Tibial artery (tissue), 4 donors: ENCODE results near the gene ELAPOR1.

ENCODE experiments used
- DNase-seq, 2 donors: peaks; one replicate each; pipeline ENCODE4 v3.0.0-alpha.2; 2019
- H3K27ac ChIP-seq, 2 donors: fragments of 200-600 bp; sonication (generic) in 1 of 2; 1 replicate in 1 of 2; 2 replicates in 1 of 2; pipeline ENCODE4 v1.5.1; 2018 to 2019; ENCODE audit warnings: mild to moderate bottlenecking in 1 of 2
- H3K27me3 ChIP-seq, 2 donors: fragments of 200-600 bp; sonication (generic) in 1 of 2; one replicate each; pipeline versions ENCODE4 v1.5.1 to v1.6.0; 2016 to 2019
- H3K36me3 ChIP-seq, 3 donors: fragments of 200-600 bp; sonication (generic) in 2 of 3; one replicate each; pipeline ENCODE4 v1.5.1; 2016 to 2019; ENCODE audit warnings: mild to moderate bottlenecking in 2 of 3
- H3K4me1 ChIP-seq, 4 donors: fragments of 200-600 bp; sonication (generic) in 2 of 4; 1 replicate in 3 of 4; 2 replicates in 1 of 4; pipeline ENCODE4 v1.5.1; 2016 to 2019
- H3K4me3 ChIP-seq, 2 donors: fragments of 200-600 bp; sonication (generic) in 1 of 2; 1 replicate in 1 of 2; 2 replicates in 1 of 2; pipeline ENCODE4 v1.5.1; 2018 to 2019; ENCODE audit warnings: mild to moderate bottlenecking in 2 of 2
- H3K9me3 ChIP-seq, 3 donors: fragments of 200-600 bp; sonication (generic) in 1 of 3; one replicate each; pipeline ENCODE4 v1.5.1; 2016 to 2019
- intact Hi-C: fragments of 100-400 bp; cut with DNase I; formaldehyde crosslinking; loops from one replicate; pipeline ENCODE4 v1.15.0; 2023; ENCODE audit warnings: low total_unique reads
- TF ChIP-seq, protein P1 (sequence below), 2 experiments: fragments of 200-600 bp in 1 of 2; fragments of 450-650 bp in 1 of 2; IDR thresholded peaks; one replicate each; pipeline ENCODE4 v1.5.1; 2017 to 2019; ENCODE audit warnings: antibody characterized with exemption in 2 of 2, mild to moderate bottlenecking in 1 of 2, moderate library complexity in 1 of 2

ELAPOR1 gene

DNA sequence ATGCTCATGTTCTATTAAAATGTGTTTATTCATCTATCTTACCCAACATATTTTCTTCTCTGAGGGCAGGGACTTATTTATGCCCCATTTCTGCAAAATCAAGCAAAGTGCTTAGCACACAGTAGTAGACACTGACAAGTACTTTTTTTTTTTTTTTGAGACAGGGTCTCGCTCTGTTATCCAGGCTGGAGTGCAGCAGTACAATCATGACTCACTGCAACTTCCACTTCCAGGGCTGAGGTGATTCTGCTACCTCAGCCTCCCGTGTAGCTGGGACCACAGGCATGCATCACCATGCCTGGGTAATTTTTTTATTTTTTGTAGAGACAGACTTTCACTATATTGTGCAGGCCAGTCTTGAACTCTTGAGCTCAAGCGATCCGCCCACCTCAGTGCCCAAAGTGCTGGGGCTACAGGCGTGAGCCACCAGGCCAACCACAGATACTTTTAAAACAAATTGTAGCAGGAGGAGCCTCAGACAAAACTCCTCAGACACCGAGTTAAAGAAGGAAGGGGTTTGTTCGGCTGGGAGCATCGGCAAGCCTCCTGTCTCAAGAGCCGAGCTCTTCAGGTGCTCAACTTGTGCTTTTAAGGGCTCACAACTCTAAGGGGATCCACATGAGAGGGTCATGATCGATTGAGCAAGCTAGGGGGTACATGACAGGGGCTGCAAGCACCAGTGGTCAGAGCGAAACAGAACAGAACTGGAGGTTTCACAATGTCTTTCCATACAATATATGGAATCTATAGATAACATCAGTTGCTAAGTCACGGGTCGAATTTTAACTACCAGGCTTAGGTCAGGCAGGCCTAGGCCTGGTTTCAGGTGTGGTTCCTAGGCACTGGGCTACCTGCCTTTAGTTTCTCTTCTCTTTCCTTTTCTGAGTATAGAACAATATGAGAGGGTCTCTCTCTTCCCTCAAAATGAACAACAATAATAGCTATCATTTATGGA, 29.1 kb upstream of the ELAPOR1 start:
- no peaks in the 10 kb centered on the region for H3K27me3 ChIP-seq
- DNase-seq: no peak
- no peaks in the 10 kb centered on the region for H3K36me3 ChIP-seq
- peaks cover 0 to 5% (median 2%) of the 10 kb centered on the region in 4 donors for H3K4me1 ChIP-seq
- H3K9me3 ChIP-seq: no peaks in the 10 kb centered on the region
- no peak overlapping the region for H3K4me3 ChIP-seq
- intact Hi-C loops: no loop called here
- no peak overlapping the region for H3K27ac ChIP-seq
- TF ChIP-seq, protein P1, sequence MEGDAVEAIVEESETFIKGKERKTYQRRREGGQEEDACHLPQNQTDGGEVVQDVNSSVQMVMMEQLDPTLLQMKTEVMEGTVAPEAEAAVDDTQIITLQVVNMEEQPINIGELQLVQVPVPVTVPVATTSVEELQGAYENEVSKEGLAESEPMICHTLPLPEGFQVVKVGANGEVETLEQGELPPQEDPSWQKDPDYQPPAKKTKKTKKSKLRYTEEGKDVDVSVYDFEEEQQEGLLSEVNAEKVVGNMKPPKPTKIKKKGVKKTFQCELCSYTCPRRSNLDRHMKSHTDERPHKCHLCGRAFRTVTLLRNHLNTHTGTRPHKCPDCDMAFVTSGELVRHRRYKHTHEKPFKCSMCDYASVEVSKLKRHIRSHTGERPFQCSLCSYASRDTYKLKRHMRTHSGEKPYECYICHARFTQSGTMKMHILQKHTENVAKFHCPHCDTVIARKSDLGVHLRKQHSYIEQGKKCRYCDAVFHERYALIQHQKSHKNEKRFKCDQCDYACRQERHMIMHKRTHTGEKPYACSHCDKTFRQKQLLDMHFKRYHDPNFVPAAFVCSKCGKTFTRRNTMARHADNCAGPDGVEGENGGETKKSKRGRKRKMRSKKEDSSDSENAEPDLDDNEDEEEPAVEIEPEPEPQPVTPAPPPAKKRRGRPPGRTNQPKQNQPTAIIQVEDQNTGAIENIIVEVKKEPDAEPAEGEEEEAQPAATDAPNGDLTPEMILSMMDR (IDR thresholded peaks at IDR 0.05): no peak

DNA sequence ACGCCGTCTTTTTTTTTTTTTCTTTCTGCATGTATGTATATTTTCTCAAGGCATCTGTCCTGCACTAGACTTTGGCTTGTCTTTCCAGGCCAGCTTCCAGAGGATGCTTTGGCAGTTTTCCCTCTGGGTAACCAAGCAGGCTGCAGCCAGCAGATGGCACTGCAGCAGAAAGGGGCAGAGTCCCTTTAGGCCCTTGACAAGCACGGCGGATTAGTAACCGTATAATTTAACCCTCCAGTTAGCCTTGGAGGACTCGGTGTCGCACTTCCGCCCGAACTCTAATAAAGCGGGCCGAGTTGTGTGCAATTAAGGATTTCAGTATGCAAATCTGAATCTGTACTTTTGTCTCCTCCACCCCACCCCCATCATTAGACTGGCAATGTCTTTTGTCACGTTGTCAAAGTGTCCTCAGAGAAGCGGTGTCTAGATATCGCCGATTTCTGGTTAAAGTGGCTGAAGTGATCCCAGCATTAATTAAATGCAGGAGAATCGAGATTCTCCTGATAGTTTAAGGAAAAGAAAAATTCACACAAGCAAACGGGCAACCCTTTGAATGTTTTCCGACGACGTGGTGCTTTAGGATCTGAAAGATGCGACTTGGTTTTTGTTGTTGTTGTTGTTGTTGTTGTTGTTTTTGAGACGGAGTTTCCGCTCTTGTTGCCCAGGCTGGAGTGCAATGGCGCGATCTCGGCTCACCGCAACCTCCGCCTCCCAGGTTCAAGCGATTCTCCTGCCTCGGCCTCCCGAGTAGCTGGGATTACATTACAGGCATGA, 24.5 kb upstream of the ELAPOR1 start:
- Histone ChIP-seq H3K4me1 (peaks cover 0 to 36% (median 21%) of the 10 kb centered on the region in 4 donors), H3K27me3 (no peaks in the 10 kb centered on the region), H3K9me3 (no peaks in the 10 kb centered on the region), H3K4me3 (peak overlapping the region; percentile 75 to 83), H3K27ac (peak overlapping the region; percentile 94 to 96), H3K36me3 (peaks cover 11 to 18% (median 17%) of the 10 kb centered on the region in 3 donors)
- no peak for DNase-seq
- TF ChIP-seq, protein P1 (IDR thresholded peaks at IDR 0.05): peak in 1 of 2 experiments; percentile 35
- intact Hi-C loops: loop anchor here (10.0 kb wide), 1 partner anchor 125 kb away; the partner anchor contains the start of gene CLCC1

DNA sequence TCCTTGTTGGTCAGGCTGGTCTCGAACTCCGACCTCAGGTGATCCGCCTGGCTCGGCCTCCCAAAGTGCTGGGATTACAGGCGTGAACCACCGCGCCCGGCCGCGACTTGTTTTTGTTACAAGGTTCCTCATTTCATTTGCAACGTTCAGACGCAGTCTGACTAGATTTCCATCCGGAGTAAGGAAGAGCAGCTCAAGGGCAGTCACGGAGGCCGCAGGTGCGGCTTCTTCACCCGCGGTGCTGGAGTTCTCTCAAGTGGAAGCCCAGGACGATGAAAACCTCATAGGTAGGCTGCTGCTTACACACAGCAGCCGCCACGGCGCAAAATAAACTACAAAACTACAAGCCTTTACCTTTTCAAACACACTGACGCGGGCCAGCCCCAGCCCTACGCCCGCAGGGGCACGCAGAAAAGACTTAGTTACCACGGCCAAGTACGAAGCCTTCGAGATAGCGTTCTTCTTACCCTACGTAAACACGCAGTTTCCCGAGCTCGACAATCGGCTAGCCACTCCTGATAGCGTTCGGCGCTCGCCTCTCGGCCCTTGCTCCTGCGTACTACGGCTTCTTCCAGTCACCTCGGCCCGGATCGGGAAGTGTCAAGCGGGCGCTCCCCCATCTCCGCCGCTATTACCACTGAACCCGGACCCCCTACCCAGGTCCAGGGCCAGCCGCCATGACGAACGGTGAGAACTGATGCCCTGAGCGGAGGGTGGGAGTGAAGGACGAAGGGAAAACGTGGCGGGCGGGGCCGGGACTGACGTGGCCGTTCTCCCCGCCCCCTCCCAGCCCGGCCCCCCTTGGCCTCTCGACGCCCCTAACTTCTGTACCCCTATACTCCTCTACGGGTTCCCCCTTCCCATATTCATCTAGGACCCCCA, 23.5 kb upstream of the ELAPOR1 start, which contains the start of gene TMEM167B:
TSS of gene TMEM167B (plus strand) at position 569 of the 882 bp plus-strand sequence. CDS start at position 678, 109 bp downstream.
- no peaks in the 10 kb centered on the region for H3K9me3 ChIP-seq
- H3K4me3 ChIP-seq: peak within 1 kb of the TSS; percentile 75 to 83
- intact Hi-C loops: loop anchor here (10.0 kb wide), 1 partner anchor 126 kb away; the partner anchor contains the start of gene CLCC1
- H3K27ac ChIP-seq: peak within 1 kb of the TSS; percentile 94 to 96
- H3K36me3 ChIP-seq: peaks cover 13 to 25% (median 24%) of the 10 kb centered on the region in 3 donors
- peak; percentile 91 to 94 for DNase-seq
- H3K4me1 ChIP-seq: peaks cover 0 to 39% (median 23%) of the 10 kb centered on the region in 4 donors
- H3K27me3 ChIP-seq: no peaks in the 10 kb centered on the region
- TF ChIP-seq, protein P1 (IDR thresholded peaks at IDR 0.05): no peak

DNA sequence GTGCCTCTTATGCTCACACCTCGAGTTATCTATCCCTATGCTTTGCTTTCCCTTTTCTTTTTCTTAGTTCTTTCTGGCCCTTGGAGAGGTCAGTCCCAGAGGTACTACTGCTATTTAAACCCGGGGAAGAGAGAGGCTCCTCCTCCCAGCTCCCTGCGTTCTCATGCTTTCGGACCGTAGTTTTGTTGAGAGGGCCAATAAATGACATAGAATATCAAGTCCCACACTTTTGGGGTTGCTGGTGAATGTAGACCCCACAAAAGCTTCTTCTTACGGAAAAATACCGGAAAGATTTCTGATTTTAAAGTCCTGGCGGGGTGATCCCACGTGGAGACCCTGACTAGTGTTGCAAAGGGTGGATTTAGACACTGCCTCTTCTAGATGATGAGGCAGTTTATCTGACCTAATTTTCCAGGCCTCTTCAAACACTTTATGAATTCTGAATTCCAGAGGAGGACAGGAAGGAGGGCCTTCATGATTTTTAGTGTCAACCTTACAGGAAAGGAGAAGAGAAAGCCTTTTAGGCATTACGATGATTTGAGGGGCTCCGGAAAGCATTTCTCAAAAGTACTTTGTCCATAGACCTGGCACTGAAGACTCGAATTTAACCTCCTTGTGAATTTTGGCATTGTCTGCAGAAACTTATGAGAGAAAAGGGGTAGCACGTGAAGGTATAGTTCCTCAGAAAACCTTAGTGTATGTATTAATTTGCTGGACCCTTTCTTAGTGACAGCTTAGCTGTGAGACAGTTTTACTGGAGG, 22.7 kb upstream of the ELAPOR1 start:
- TF ChIP-seq, protein P1 (IDR thresholded peaks at IDR 0.05): no peak
- Histone ChIP-seq H3K4me3 (peak overlapping the region; percentile 75 to 83), H3K27ac (peak overlapping the region; percentile 94 to 96), H3K36me3 (peaks cover 13 to 25% (median 24%) of the 10 kb centered on the region in 3 donors), H3K27me3 (no peaks in the 10 kb centered on the region), H3K9me3 (no peaks in the 10 kb centered on the region), H3K4me1 (peaks cover 0 to 44% (median 23%) of the 10 kb centered on the region in 4 donors)
- intact Hi-C loops: loop anchor here (10.0 kb wide), 1 partner anchor 126 kb away; the partner anchor contains the start of gene CLCC1
- no peak for DNase-seq
